Activated T-cell treated with anti-CD3 and anti-CD28 coated beads for 48 hours (primary cell): ENCODE measurements around the gene ELP5.
"Not testable (repeated sequence)": the region's sequence is repeated elsewhere in the genome, so short reads cannot be mapped to it uniquely, and the experiment has no call there.

ENCODE experiments used
- DNase-seq: peaks from one replicate; pipeline ENCODE4 v3.0.0-alpha.2; 2020; ENCODE audit warnings: low read depth

Gene ELP5

GRCh38 chr17:7236808-7237207, 15.2 kb upstream of the ELP5 start:
- no peak for DNase-seq

- no peak for DNase-seq
These were observed 14.7 kb upstream of the ELP5 start for GRCh38 chr17:7237266-7237760.

GRCh38 chr17:7237761-7238419, 14.1 kb upstream of the ELP5 start:
- peak; percentile 81 for DNase-seq

- DNase-seq = no peak
These were observed 13.5 kb upstream of the ELP5 start for GRCh38 chr17:7238420-7239090.

- DNase-seq = peak; percentile 97
These were observed 12.7 kb upstream of the ELP5 start, which contains the start of gene PHF23 for GRCh38 chr17:7239091-7240027. TSS of gene PHF23 (minus strand) at chr17:7239457. CDS start at chr17:7239279, 178 bp downstream.

GRCh38 chr17:7240375-7240774, 11.6 kb upstream of the ELP5 start:
- DNase-seq = no peak

- no peak for DNase-seq
These were observed 10.8 kb upstream of the ELP5 start for GRCh38 chr17:7241090-7241733.

GRCh38 chr17:7241783-7242716, 10.0 kb upstream of the ELP5 start, which contains the start of gene GABARAP:
TSS of gene GABARAP (minus strand) at chr17:7242449. CDS start at chr17:7242330, 119 bp downstream.
- DNase-seq = peak; percentile 87

GRCh38 chr17:7242717-7243452, 9.1 kb upstream of the ELP5 start:
- DNase-seq = peak; percentile 85

- DNase-seq = no peak
These were observed 8.6 kb upstream of the ELP5 start for GRCh38 chr17:7243453-7243729.

GRCh38 chr17:7243838-7244237, 8.2 kb upstream of the ELP5 start:
- DNase-seq = not testable (repeated sequence)

GRCh38 chr17:7246779-7247178, 5.2 kb upstream of the ELP5 start:
- no peak for DNase-seq

GRCh38 chr17:7248796-7249195, 3.2 kb upstream of the ELP5 start:
- no peak for DNase-seq

- no peak for DNase-seq
These were observed 2.8 kb upstream of the ELP5 start for GRCh38 chr17:7249214-7249613.

GRCh38 chr17:7249830-7250229, 2.2 kb upstream of the ELP5 start:
- DNase-seq = no peak

GRCh38 chr17:7250695-7251627, 1.1 kb upstream of the ELP5 start:
- DNase-seq = no peak

- peak; percentile 97 for DNase-seq
These were observed 297 bp upstream of the ELP5 start, which contains the start of gene CTDNEP1 for GRCh38 chr17:7251661-7252175. TSS of gene CTDNEP1 (minus strand) at chr17:7251734. CDS start at chr17:7251296, 438 bp downstream.

- DNase-seq = no peak
These were observed 1.1 kb downstream of the ELP5 start for GRCh38 chr17:7253082-7253481.

- no peak for DNase-seq
These were observed 2.5 kb downstream of the ELP5 start for GRCh38 chr17:7254511-7254910.
